OCI-LY7 (cell line): ENCODE results near the gene TCHHL1.

Experiments used
- EZH2phosphoT487 ChIP-seq: fragments of 200-600 bp; sonication (generic); IDR thresholded peaks from 2 replicates; pipeline ENCODE4 v1.6.1; 2018; ENCODE audit warnings: low read depth, borderline replicate concordance, mild to moderate bottlenecking, mixed run types, antibody characterized with exemption, low read length, moderate library complexity, mixed read lengths
- TF ChIP-seq, protein P1 (sequence below): fragments of 200-600 bp; sonication (generic); conservative IDR thresholded peaks from 2 replicates; pipeline ENCODE4 v1.5.1; 2014; ENCODE audit warnings: mild to moderate bottlenecking, antibody characterized with exemption, low read length, moderate library complexity, mixed read lengths

DNA sequence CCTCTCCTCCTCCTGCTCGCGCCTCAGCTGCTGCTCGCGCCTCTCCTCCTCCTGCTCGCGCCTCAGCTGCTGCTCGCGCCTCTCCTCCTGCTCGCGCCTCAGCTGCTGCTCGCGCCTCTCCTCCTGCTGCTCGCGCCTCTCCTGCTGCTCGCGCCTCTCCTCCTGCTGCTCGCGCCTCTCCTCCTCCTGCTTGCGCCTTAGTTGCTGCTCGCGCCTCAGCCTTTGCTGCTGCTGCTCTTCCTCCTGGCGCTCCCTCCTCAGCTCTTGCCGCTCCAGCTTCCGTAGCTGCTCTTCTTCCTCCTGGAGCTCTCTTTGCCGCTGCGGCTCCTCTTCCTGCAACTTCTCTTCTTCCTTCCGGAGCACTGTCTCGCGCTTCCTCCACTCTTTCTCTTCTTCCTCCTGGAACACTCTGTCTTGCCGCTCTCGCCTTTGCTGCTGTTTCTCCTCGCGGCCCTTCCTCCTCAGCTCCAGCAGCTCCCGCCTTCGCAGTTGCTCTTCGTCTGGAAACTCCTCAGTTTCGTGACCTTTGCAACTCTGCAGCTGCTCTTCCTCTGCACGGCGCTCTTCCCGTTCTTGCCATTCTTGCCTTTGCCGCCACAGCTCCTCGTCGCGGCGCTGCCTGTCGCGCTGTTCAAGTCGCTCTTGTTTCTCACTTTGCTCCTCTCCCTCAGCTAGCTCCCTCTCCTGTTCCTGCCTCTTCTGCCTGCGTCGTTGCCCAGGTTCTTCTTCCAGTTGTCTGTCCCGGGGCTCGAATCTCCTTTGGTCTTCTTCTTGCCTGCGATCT lies 23.4 kb upstream of the TCHHL1 start:
- TF ChIP-seq, protein P1, sequence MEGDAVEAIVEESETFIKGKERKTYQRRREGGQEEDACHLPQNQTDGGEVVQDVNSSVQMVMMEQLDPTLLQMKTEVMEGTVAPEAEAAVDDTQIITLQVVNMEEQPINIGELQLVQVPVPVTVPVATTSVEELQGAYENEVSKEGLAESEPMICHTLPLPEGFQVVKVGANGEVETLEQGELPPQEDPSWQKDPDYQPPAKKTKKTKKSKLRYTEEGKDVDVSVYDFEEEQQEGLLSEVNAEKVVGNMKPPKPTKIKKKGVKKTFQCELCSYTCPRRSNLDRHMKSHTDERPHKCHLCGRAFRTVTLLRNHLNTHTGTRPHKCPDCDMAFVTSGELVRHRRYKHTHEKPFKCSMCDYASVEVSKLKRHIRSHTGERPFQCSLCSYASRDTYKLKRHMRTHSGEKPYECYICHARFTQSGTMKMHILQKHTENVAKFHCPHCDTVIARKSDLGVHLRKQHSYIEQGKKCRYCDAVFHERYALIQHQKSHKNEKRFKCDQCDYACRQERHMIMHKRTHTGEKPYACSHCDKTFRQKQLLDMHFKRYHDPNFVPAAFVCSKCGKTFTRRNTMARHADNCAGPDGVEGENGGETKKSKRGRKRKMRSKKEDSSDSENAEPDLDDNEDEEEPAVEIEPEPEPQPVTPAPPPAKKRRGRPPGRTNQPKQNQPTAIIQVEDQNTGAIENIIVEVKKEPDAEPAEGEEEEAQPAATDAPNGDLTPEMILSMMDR: no peak
- no peak for TF ChIP-seq EZH2phosphoT487
